Fibroblast of lung (primary cell): ENCODE measurements around the gene MED10. TPM values are rescaled to one million over a fixed set of nuclear protein-coding genes. Genes with fewer than 3 reads are reported as not detected.

Experiments
- DNase-seq, 2 donors: peaks; one replicate each; pipeline versions ENCODE4 v3.0.0 to v3.0.0-alpha.2; 2010; ENCODE audit warnings: low read depth in 2 of 2
- H2AFZ ChIP-seq: 2 replicates; pipeline ENCODE4 v1.5.1; 2012; ENCODE audit warnings: low read length, control low read depth, inconsistent platforms
- H3K27ac ChIP-seq: 2 replicates; pipeline ENCODE4 v1.5.1; 2011; ENCODE audit warnings: low read length, control low read depth; ENCODE audit not compliant: insufficient read depth
- H3K27me3 ChIP-seq: 2 replicates; pipeline ENCODE4 v1.5.1; 2011; ENCODE audit warnings: mild to moderate bottlenecking, low read length; ENCODE audit not compliant: control insufficient read depth, insufficient read depth
- H3K36me3 ChIP-seq: 2 replicates; pipeline ENCODE4 v1.5.1; 2011; ENCODE audit warnings: low read length; ENCODE audit not compliant: control insufficient read depth, insufficient read depth
- H3K4me1 ChIP-seq: 2 replicates; pipeline ENCODE4 v1.5.1; 2011; ENCODE audit warnings: low read length; ENCODE audit not compliant: control insufficient read depth, insufficient read depth; ENCODE audit errors: extremely low read depth
- H3K4me2 ChIP-seq: 2 replicates; pipeline ENCODE4 v1.5.1; 2011; ENCODE audit warnings: low read length, control low read depth; ENCODE audit not compliant: insufficient read depth; ENCODE audit errors: extremely low read depth
- H3K4me3 ChIP-seq, 4 experiments: fragments of 200-600 bp in 1 of 4; sonication (generic) in 1 of 4; replicated peaks in 1 of 4; 2 replicates each; pipeline ENCODE4 v1.5.1; 2011 to 2016; ENCODE audit warnings: low read length in 4 of 4, low read depth in 3 of 4, mild to moderate bottlenecking in 3 of 4, control low read depth in 2 of 4, inconsistent platforms in 1 of 4, mixed read lengths in 1 of 4; ENCODE audit not compliant: insufficient read depth in 1 of 4; ENCODE audit errors: control extremely low read depth in 1 of 4
- H3K79me2 ChIP-seq: 2 replicates; pipeline ENCODE4 v1.5.1; 2012; ENCODE audit warnings: mild to moderate bottlenecking, low read length, inconsistent platforms; ENCODE audit not compliant: control insufficient read depth, insufficient read depth
- H3K9ac ChIP-seq: 2 replicates; pipeline ENCODE4 v1.5.1; 2011; ENCODE audit warnings: mild to moderate bottlenecking, low read length, control low read depth; ENCODE audit not compliant: insufficient read depth
- H3K9me3 ChIP-seq: 2 replicates; pipeline ENCODE4 v1.5.1; 2012; ENCODE audit warnings: low read depth, low read length; ENCODE audit not compliant: control insufficient read depth, insufficient read depth
- H4K20me1 ChIP-seq: 2 replicates; pipeline ENCODE4 v1.5.1; 2011; ENCODE audit warnings: low read length; ENCODE audit not compliant: control insufficient read depth, insufficient read depth; ENCODE audit errors: extremely low read depth
- EZH2 ChIP-seq: IDR thresholded peaks from 2 replicates; pipeline ENCODE4 v1.5.1; 2012; ENCODE audit warnings: low read length, control low read depth, mild to moderate bottlenecking; ENCODE audit errors: missing control alignments
- polyA plus RNA-seq, 2 donors: library from polyadenylated mRNA; depleted of rRNA in 1 of 2; stranded (reverse) in 1 of 2; unstranded in 1 of 2; fragments of >200 nt; gene quantifications; 2 replicates each; pipeline ENCODE4 v1.2.1, GENCODE V29; 2011 to 2012; ENCODE audit warnings: missing spikeins in 1 of 2
- total RNA-seq: library from RNA; depleted of rRNA; stranded (reverse); fragments of >200 nt; gene quantifications from 2 replicates; pipeline ENCODE4 v1.2.1, GENCODE V29; 2014
- TF ChIP-seq, protein P1 (sequence below), 2 donors: IDR thresholded peaks in 1 of 2; conservative IDR thresholded peaks in 1 of 2; 1 replicate in 1 of 2; 2 replicates in 1 of 2; pipeline ENCODE4 v1.5.1; 2011 to 2012; ENCODE audit warnings: low read length in 2 of 2, control low read depth in 1 of 2, inconsistent platforms in 1 of 2, low read depth in 1 of 2, mild to moderate bottlenecking in 1 of 2

The MED10 gene
- total and polyA plus RNA-seq, 2 donors (not counting 1 experiment from before 2014, with no cell fraction given): 13.5 to 52.9 TPM

DNA sequence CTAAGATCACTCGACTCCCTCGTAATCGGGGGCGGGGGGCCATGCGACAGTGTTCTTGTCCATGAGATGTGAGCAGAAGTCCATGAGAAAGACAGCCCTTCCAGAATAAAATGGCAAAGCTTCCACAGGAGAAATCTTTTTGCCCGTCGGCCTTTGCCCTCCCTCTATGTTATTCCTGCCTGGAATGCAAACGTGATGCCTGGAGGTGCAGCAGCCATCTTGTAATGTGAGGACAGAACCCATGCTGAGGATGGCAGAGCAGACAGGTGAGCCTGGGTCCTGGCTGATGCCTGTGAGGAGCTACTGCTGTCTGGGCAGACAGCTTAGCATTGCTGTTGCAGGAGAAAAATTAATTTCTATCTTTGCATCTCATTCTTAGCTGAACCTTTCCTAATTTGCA is 17.2 kb downstream of the MED10 start:
- TF ChIP-seq, protein P1, sequence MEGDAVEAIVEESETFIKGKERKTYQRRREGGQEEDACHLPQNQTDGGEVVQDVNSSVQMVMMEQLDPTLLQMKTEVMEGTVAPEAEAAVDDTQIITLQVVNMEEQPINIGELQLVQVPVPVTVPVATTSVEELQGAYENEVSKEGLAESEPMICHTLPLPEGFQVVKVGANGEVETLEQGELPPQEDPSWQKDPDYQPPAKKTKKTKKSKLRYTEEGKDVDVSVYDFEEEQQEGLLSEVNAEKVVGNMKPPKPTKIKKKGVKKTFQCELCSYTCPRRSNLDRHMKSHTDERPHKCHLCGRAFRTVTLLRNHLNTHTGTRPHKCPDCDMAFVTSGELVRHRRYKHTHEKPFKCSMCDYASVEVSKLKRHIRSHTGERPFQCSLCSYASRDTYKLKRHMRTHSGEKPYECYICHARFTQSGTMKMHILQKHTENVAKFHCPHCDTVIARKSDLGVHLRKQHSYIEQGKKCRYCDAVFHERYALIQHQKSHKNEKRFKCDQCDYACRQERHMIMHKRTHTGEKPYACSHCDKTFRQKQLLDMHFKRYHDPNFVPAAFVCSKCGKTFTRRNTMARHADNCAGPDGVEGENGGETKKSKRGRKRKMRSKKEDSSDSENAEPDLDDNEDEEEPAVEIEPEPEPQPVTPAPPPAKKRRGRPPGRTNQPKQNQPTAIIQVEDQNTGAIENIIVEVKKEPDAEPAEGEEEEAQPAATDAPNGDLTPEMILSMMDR (conservative IDR thresholded peaks at IDR 0.05 in 1 of 2, IDR thresholded peaks at IDR 0.05 in 1 of 2; ENCODE audit: low read depth in 1 of 2, low read length in 2 of 2): no peak
- TF ChIP-seq EZH2: no peak
- Histone ChIP-seq H3K4me1 (no peaks in the 10 kb centered on the region), H3K27me3 (no peaks in the 10 kb centered on the region), H4K20me1 (no peaks in the 10 kb centered on the region), H2AFZ (no peak overlapping the region), H3K27ac (no peak overlapping the region), H3K9me3 (no peaks in the 10 kb centered on the region), H3K36me3 (no peaks in the 10 kb centered on the region), H3K79me2 (no peaks in the 10 kb centered on the region), H3K4me2 (no peak overlapping the region), H3K4me3 (no peak overlapping the region), H3K9ac (no peak overlapping the region)
- no peak for DNase-seq

DNA sequence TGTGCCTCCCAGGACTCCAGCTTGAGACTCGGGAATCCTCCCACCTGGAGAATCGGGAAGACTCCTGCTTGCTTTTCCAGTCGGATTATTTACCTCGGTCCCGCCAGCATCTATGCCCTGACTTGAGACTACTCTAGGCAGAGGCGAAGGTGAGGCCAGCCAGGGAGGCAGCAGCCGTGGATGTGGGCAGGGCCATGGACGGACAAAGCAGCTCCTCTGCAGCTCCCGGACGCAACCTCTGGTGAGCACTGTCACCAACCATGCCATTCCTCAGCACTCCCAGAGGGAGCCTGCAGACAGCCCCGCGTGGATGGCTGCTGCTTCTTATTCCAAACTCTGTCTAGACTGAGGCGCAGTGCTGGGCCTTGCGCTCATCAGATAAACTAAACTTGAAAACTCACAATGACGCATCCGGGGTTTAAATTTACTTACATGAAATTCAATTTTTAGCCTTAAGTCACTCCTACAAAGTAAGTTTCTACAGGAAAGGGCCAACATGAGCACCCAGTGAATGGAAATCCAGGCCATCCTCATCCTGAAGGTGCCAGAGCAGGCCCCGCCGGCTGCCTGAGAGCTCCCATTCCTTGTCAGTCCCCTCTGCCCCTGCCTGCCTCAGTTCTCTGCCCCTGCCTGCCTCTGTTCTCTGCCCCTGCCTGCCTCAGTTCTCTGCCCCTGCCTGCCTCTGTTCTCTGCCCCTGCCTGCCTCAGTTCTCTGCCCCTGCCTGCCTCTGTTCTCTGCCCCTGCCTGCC is 17.8 kb downstream of the MED10 start:
- Histone ChIP-seq H3K36me3 (no peaks in the 10 kb centered on the region), H3K4me3 (no peak overlapping the region), H3K4me1 (no peaks in the 10 kb centered on the region), H3K27me3 (no peaks in the 10 kb centered on the region), H2AFZ (no peak overlapping the region), H4K20me1 (no peaks in the 10 kb centered on the region), H3K4me2 (no peak overlapping the region), H3K9ac (no peak overlapping the region), H3K9me3 (no peaks in the 10 kb centered on the region), H3K27ac (no peak overlapping the region), H3K79me2 (no peaks in the 10 kb centered on the region)
- TF ChIP-seq, protein P1 (conservative IDR thresholded peaks at IDR 0.05 in 1 of 2, IDR thresholded peaks at IDR 0.05 in 1 of 2; ENCODE audit: low read depth in 1 of 2, low read length in 2 of 2): no peak
- no peak for TF ChIP-seq EZH2
- DNase-seq: no peak

DNA sequence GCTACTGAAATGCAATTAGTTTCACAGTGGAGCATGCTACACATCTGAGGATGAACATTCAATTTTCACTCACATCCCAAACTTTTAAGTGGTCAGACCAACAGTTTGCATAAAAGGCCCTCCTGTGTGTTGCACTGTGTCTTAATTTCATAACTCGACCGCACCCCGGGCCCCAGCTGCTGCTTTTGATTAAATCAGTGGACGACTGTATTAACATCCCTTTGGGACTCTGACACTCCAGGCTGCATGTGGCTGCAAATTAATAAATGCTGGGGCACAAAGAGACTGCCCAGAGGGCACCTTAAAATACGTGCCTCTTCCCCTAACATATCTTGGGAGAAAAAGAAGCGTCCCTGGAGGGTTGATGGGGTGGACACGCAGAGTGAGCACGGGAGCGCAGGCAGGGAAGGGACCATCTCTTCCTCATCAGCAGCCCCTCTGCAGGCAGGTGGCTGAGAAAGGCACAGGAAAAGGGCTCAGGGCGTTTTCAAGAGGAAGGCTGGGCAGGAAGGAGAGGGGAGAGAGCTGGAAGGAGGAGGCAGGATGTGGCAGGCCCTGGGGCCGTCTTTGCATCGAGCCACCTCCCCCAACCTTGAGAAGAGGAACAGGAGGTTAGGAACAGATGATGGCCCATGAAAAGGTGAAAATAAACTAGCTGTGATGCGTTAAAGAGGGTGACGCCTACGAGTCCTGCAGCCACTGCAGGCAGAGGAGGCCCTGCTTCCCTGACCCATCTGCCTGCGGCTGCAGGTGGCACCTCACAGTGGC is 18.6 kb downstream of the MED10 start:
- TF ChIP-seq EZH2: no peak
- TF ChIP-seq, protein P1 (conservative IDR thresholded peaks at IDR 0.05 in 1 of 2, IDR thresholded peaks at IDR 0.05 in 1 of 2; ENCODE audit: low read depth in 1 of 2, low read length in 2 of 2): no peak
- Histone ChIP-seq H4K20me1 (no peaks in the 10 kb centered on the region), H3K27me3 (no peaks in the 10 kb centered on the region), H3K4me2 (no peak overlapping the region), H3K9me3 (no peaks in the 10 kb centered on the region), H3K9ac (no peak overlapping the region), H3K36me3 (no peaks in the 10 kb centered on the region), H3K27ac (no peak overlapping the region), H2AFZ (no peak overlapping the region), H3K79me2 (no peaks in the 10 kb centered on the region), H3K4me1 (no peaks in the 10 kb centered on the region), H3K4me3 (no peak overlapping the region)
- DNase-seq: no peak
